Esophagus muscularis mucosa (tissue), 3 donors: ENCODE results near the gene LRRC4C.

Source experiments
- CTCF ChIP-seq, 3 experiments: fragments of 200-600 bp in 2 of 3; fragments of 450-650 bp in 1 of 3; sonication (generic) in 2 of 3; IDR thresholded peaks; one replicate each; pipeline ENCODE4 v1.5.1; 2017 to 2019; ENCODE audit warnings: antibody characterized with exemption in 3 of 3, mild to moderate bottlenecking in 2 of 3, moderate library complexity in 1 of 3
- POLR2A ChIP-seq: fragments of 450-650 bp; IDR thresholded peaks from one replicate; pipeline ENCODE4 v1.6.1; 2017; ENCODE audit warnings: antibody characterized with exemption, moderate library complexity, mild to moderate bottlenecking, low read depth
- POLR2AphosphoS5 ChIP-seq, 2 donors: sonication (generic); formaldehyde crosslinking; IDR thresholded peaks; one replicate each; pipeline ENCODE4 v1.6.1; 2017; ENCODE audit warnings: antibody characterized with exemption in 2 of 2

- TF ChIP-seq POLR2AphosphoS5 (IDR thresholded peaks at IDR 0.05) (no peak), CTCF (IDR thresholded peaks at IDR 0.05) (no peak), POLR2A (no peak)
Measured at GRCh38 chr11:41319434-41319833, 140.0 kb downstream of the LRRC4C start.
